HepG2 (cell line): Measurements from ENCODE around the gene TMEM131. TPM values are rescaled to one million over a fixed set of nuclear protein-coding genes. Genes with fewer than 3 reads are reported as not detected.

Experiments used
- ATAC-seq: fragments of 200-7000 bp; cut with Tn5 transposase; 3 replicates; pipeline ENCODE4 v1.9.1; 2020; ENCODE audit warnings: mild to moderate bottlenecking, moderate library complexity
- BruUV-seq: library from RNA; stranded (reverse); fragments of 400-500 nt; replicated peaks from 2 replicates; lab custom pipeline; 2021; lab: Mats Ljungman, UMichigan
- CTCF ChIA-PET: fragments of 300-600 bp; formaldehyde crosslinking; extraction: SDS; loops from one replicate; lab custom pipeline; 2021; ENCODE audit warnings: low total read pairs, inconsistent platforms, low intra/inter-chr PET ratio; lab: Yijun Ruan, JAX
- POLR2A ChIA-PET: fragments of 350-600 bp; sonication (Branson Sonifier 250); formaldehyde crosslinking; loops from one replicate; lab custom pipeline; 2020; ENCODE audit warnings: antibody characterized with exemption, inconsistent platforms; lab: Yijun Ruan, JAX
- DNase-seq: peaks from one replicate; pipeline ENCODE4 v3.0.0-alpha.2; 2015; ENCODE audit warnings: low spot score
- FAIRE-seq: peaks from 3 replicates; lab custom pipeline; 2011; peaks lifted over from hg19 to GRCh38; lab: Jason Lieb, UNC
- H2AFZ ChIP-seq: one replicate; pipeline ENCODE4 v1.6.1; 2011; ENCODE audit warnings: low read length, inconsistent platforms
- H3K27ac ChIP-seq: fragments of 300-600 bp; 3 replicates; pipeline ENCODE4 v1.8.0; 2011; ENCODE audit warnings: mixed run types, mild to moderate bottlenecking, mixed read lengths, low read length, inconsistent platforms; ENCODE audit not compliant: insufficient read depth; ENCODE audit errors: extremely low read length
- H3K27me3 ChIP-seq, 2 experiments: fragments of 200-600 bp in 1 of 2; 2 replicates in 1 of 2; 3 replicates in 1 of 2; pipeline versions ENCODE4 v1.6.0 to v1.8.0; 2011; ENCODE audit warnings: low read length in 2 of 2, mild to moderate bottlenecking in 2 of 2, moderate library complexity in 2 of 2, inconsistent platforms in 1 of 2; ENCODE audit not compliant: insufficient read depth in 2 of 2, control insufficient read depth in 1 of 2
- H3K36me3 ChIP-seq, 2 experiments: fragments of 200-600 bp in 1 of 2; replicated peaks in 1 of 2; 2 replicates in 1 of 2; 3 replicates in 1 of 2; pipeline versions ENCODE4 v1.5.1 to v1.8.0; 2011; ENCODE audit warnings: low read length in 2 of 2, inconsistent platforms in 1 of 2; ENCODE audit not compliant: insufficient read depth in 2 of 2, control insufficient read depth in 1 of 2
- H3K4me1 ChIP-seq: 2 replicates; pipeline ENCODE4 v1.5.1; 2012; ENCODE audit warnings: low read length, inconsistent platforms; ENCODE audit not compliant: insufficient read depth
- H3K4me2 ChIP-seq: 2 replicates; pipeline ENCODE4 v1.6.0; 2011; ENCODE audit warnings: low read depth, low read length, inconsistent platforms
- H3K4me3 ChIP-seq, 3 experiments: fragments of 200-600 bp in 1 of 3; sonication (generic), shearing (Covaris generic) in 1 of 3; replicated peaks in 1 of 3; 2 replicates each; pipeline ENCODE4 v1.5.1; 2011 to 2016; ENCODE audit warnings: low read length in 3 of 3, inconsistent platforms in 2 of 3, low read depth in 2 of 3, mild to moderate bottlenecking in 2 of 3, control low read depth in 1 of 3, mixed read lengths in 1 of 3; ENCODE audit not compliant: insufficient read depth in 1 of 3
- H3K79me2 ChIP-seq: one replicate; pipeline ENCODE4 v1.6.1; 2011; ENCODE audit warnings: low read length, inconsistent platforms; ENCODE audit not compliant: insufficient read depth
- H3K9ac ChIP-seq: 2 replicates; pipeline ENCODE4 v1.6.0; 2011; ENCODE audit warnings: mild to moderate bottlenecking, low read depth, low read length, inconsistent platforms; ENCODE audit not compliant: insufficient read depth
- H3K9me3 ChIP-seq: 2 replicates; pipeline ENCODE4 v1.5.1; 2012; ENCODE audit warnings: mild to moderate bottlenecking, low read length
- H4K20me1 ChIP-seq: 2 replicates; pipeline ENCODE4 v1.6.0; 2011; ENCODE audit warnings: inconsistent platforms, mild to moderate bottlenecking, low read length, moderate library complexity; ENCODE audit not compliant: insufficient read depth
- FOXM1 ChIP-seq: sonication (generic); formaldehyde crosslinking; IDR thresholded peaks from 2 replicates; pipeline ENCODE4 v1.5.0; 2020; ENCODE audit warnings: missing genetic modification reagents
- HNRNPL ChIP-seq: fragments of 200-400 bp; formaldehyde crosslinking; IDR thresholded peaks from 2 replicates; pipeline ENCODE4 v1.6.1; 2017; ENCODE audit warnings: mild to moderate bottlenecking, low read depth, low read length
- KAT2B ChIP-seq: fragments of 150-350 bp; IDR thresholded peaks from 2 replicates; pipeline ENCODE4 v1.6.1; 2014; ENCODE audit warnings: low read depth, low read length, borderline replicate concordance
- MIER2 ChIP-seq: IDR thresholded peaks from 2 replicates; pipeline ENCODE4 v1.6.1; 2016; ENCODE audit warnings: missing biosample characterization, missing genetic modification reagents
- NR2F1 ChIP-seq, 2 experiments: fragments of 450-650 bp in 1 of 2; formaldehyde crosslinking in 1 of 2; IDR thresholded peaks; 2 replicates each; pipeline versions ENCODE4 v1.5.0 to v1.6.1; 2016 to 2020; ENCODE audit warnings: mild to moderate bottlenecking in 1 of 2, missing compliant biosample characterization in 1 of 2, missing genetic modification reagents in 1 of 2, moderate library complexity in 1 of 2
- NR3C1 ChIP-seq: sonication (generic); formaldehyde crosslinking; IDR thresholded peaks from 2 replicates; pipeline ENCODE4 v1.4.0; 2020; ENCODE audit warnings: missing genetic modification reagents
- SP4 ChIP-seq: sonication (generic); formaldehyde crosslinking; IDR thresholded peaks from 2 replicates; pipeline ENCODE4 v1.8.1; 2023; ENCODE audit warnings: mild to moderate bottlenecking, missing genetic modification reagents
- SPEN ChIP-seq: sonication (generic); formaldehyde crosslinking; IDR thresholded peaks from 2 replicates; pipeline ENCODE4 v1.5.1; 2020; ENCODE audit warnings: low read depth, mild to moderate bottlenecking, missing genetic modification reagents
- YEATS4 ChIP-seq: sonication (generic); formaldehyde crosslinking; IDR thresholded peaks from 2 replicates; pipeline ENCODE4 v1.4.0; 2020; ENCODE audit warnings: missing genetic modification reagents, borderline replicate concordance
- ZNF17 ChIP-seq: sonication (generic); formaldehyde crosslinking; IDR thresholded peaks from 2 replicates; pipeline ENCODE4 v1.5.0; 2020; ENCODE audit warnings: mild to moderate bottlenecking, missing genetic modification reagents
- ZNF552 ChIP-seq: sonication (generic); formaldehyde crosslinking; IDR thresholded peaks from 2 replicates; pipeline ENCODE4 v1.9.0; 2022; ENCODE audit warnings: missing genetic modification reagents, mild to moderate bottlenecking, borderline replicate concordance
- ZNF644 ChIP-seq: IDR thresholded peaks from 2 replicates; pipeline ENCODE4 v1.6.1; 2016; ENCODE audit warnings: low read depth
- WGBS: methylation state at CpG from one replicate; pipeline ENCODE4 v1.1.6; 2017; ENCODE audit warnings: low lambda C conversion rate; 5-methylcytosine and 5-hydroxymethylcytosine counted together
- in situ Hi-C: cut with HindIII; loops from 2 replicates; pipeline ENCODE4 v1.10.0; 2017; ENCODE audit warnings: low pct_unique_long_range_greater_than_20kb; ENCODE audit not compliant: extremely low pct_ligation_motif_present
- intact Hi-C: fragments of 100-400 bp; cut with micrococcal nuclease; formaldehyde crosslinking; loops from one replicate; pipeline ENCODE4 v1.10.0; 2022; ENCODE audit not compliant: unreplicated experiment
- polyA plus RNA-seq, 8 experiments: library from polyadenylated mRNA; depleted of rRNA in 3 of 8; stranded (reverse) in 7 of 8; unstranded in 1 of 8; fragments of >200 nt; fragmentation: Illumina TruSeq in 4 of 8; extraction: Trizol in 4 of 8; gene quantifications; 2 replicates each; pipeline versions ENCODE4 v1.2.1 to v1.2.3, GENCODE V29; 2011 to 2016; ENCODE audit warnings: low read depth in 4 of 8, missing spikeins in 1 of 8, mixed read lengths in 1 of 8; ENCODE audit not compliant: insufficient read depth in 1 of 8
- total RNA-seq, 5 experiments: library from RNA; depleted of rRNA; stranded (reverse); fragments of >200 nt; fragmentation: Illumina TruSeq; extraction: Trizol; gene quantifications; 2 replicates each; pipeline ENCODE4 v1.2.3, GENCODE V29; 2016; ENCODE audit warnings: low read depth in 1 of 5

TMEM131 gene
- total and polyA plus RNA-seq, 2 of the 13 experiments (the other 11 are each of a cell fraction or from before 2014, with no cell fraction given) = 17.9 to 19.5 TPM

DNA sequence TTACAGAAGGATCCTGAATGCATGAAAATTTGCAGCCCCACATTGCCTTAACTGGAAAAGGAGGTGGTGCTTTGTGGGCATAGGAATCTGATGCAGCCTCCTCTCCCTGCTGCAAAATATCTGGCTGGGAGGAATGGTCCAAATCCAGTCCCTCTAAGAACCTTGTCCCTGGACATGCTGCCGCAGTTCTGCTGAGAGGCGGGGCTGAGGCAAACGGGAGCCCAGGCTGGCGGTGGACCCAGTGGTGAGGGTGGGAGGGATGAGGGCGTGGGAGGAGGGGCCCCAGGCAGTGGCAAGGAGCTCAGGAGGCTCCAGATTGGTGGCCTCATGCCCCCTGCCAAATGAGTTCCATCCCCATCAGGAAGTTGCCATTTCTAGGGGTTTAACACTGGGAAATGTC, 246.2 kb downstream of the TMEM131 start:
- ATAC-seq (no peak), FAIRE-seq (no peak), DNase-seq (no peak)
- Histone ChIP-seq H3K79me2 (no peaks in the 10 kb centered on the region), H3K4me3 (no peak overlapping the region), H3K27ac (no peak overlapping the region), H3K9ac (no peak overlapping the region), H3K4me1 (no peaks in the 10 kb centered on the region), H3K36me3 (peaks cover 0 to under 1% of the 10 kb centered on the region in 2 experiments; a peak in 1 of 5 replicates), H3K27me3 (no peaks in the 10 kb centered on the region), H3K4me2 (no peak overlapping the region), H4K20me1 (no peaks in the 10 kb centered on the region), H3K9me3 (no peaks in the 10 kb centered on the region), H2AFZ (no peak overlapping the region)
- 77% methylated on average over 5 of the region's 5 CpGs for WGBS
- BruUV-seq = no TSS peak
- POLR2A ChIA-PET = no interaction called here
- in situ Hi-C loops = no loop called here
- intact Hi-C loops = loop anchor here (2.0 to 5.0 kb wide), 2 partner anchors 47 to 159 kb away; no protein-coding TSS in a partner anchor
- TF ChIP-seq ZNF552 (CRISPR knock-in tag) = no peak
- no peak for TF ChIP-seq HNRNPL
- no peak for TF ChIP-seq MIER2 (CRISPR knock-in tag)
- no peak for TF ChIP-seq NR3C1
- TF ChIP-seq ZNF17 = no peak
- no peak for TF ChIP-seq FOXM1 (CRISPR knock-in tag)
- TF ChIP-seq SPEN (CRISPR knock-in tag) = no peak
- no peak for TF ChIP-seq KAT2B
- TF ChIP-seq NR2F1 (CRISPR knock-in tag; IDR thresholded peaks at IDR 0.05) = no peak
- no peak for TF ChIP-seq YEATS4
- no peak for TF ChIP-seq ZNF644 (CRISPR knock-in tag)
- TF ChIP-seq SP4 (CRISPR knock-in tag) = no peak
- CTCF ChIA-PET = no interaction called here
